LNCaP clone FGC (cell line): ENCODE data around the gene RSRC1.

ENCODE experiments used
- DNase-seq: peaks from one replicate; pipeline ENCODE4 v3.0.0-alpha.2; 2011; ENCODE audit warnings: low read depth
- H3K4me3 ChIP-seq: 2 replicates; pipeline ENCODE4 v1.5.1; 2011; ENCODE audit warnings: mild to moderate bottlenecking, low read depth, low read length, control low read depth
- TF ChIP-seq, protein P1 (sequence below): IDR thresholded peaks from 2 replicates; pipeline ENCODE4 v1.5.1; 2012; ENCODE audit warnings: mild to moderate bottlenecking; ENCODE audit not compliant: control insufficient read depth, insufficient read depth; ENCODE audit errors: extremely low read depth

The RSRC1 gene

DNA sequence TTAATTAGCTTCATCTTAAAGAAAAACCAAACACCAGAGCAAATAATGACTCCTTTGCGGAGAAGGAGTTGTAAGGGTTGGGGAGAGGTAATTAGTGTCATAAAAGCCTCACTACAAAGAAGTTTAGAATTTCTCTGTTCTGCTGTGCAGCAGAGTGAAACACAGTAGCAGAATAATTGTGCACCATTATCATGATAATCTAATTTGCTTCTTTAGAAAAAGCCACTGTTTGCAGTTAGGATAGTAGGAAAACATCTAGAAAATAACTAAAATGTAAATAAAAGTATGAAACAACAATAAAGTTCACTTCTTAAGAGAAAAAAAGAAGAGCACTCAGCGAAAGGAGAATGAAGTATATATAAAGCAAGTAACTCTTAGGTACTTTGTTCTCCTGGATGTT is 9.2 kb upstream of the RSRC1 start:
- DNase-seq = no peak
- H3K4me3 ChIP-seq = no peak overlapping the region
- TF ChIP-seq, protein P1, sequence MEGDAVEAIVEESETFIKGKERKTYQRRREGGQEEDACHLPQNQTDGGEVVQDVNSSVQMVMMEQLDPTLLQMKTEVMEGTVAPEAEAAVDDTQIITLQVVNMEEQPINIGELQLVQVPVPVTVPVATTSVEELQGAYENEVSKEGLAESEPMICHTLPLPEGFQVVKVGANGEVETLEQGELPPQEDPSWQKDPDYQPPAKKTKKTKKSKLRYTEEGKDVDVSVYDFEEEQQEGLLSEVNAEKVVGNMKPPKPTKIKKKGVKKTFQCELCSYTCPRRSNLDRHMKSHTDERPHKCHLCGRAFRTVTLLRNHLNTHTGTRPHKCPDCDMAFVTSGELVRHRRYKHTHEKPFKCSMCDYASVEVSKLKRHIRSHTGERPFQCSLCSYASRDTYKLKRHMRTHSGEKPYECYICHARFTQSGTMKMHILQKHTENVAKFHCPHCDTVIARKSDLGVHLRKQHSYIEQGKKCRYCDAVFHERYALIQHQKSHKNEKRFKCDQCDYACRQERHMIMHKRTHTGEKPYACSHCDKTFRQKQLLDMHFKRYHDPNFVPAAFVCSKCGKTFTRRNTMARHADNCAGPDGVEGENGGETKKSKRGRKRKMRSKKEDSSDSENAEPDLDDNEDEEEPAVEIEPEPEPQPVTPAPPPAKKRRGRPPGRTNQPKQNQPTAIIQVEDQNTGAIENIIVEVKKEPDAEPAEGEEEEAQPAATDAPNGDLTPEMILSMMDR = no peak

DNA sequence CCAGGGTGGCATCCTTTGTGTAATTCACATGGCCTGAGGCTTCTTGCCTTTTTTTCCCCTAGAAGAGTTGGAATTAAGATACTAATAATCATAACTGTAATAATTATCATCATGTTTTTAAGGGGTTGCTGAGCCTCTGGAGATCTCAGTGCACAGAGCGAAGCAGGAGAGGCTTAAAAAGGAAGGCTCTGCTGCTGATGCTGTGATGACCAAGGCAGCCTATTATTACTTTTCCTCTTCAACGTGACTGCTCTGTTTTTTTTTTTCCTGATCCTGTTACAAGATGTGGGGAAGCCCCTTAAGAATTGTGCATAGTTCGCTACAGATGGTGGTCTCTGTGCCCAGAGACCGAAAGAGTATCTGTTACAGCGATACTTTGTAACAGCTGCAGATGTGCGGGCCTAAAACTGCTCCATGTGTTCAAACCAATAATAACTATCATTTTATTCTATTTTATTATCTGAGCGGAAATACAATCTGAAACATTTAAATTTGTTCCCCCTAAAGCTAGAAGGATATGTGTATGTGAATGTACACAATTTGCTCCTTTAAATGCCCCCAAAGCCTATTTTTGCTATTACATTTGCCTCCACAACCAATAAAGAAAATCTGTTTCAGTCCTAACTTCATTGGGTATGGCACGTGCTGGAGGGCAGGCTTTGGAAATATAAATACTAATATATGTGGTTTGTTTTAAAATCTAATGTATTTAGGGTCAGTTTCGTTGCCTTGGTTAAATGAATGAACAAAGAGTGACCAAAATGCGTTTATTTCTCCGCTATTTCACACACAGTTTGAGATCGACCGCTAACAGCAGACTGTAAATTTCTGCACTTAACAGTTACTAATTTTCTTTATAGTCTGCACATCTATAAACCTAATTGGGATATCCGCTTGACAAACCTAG is 8.3 kb upstream of the RSRC1 start:
- DNase-seq = no peak
- TF ChIP-seq, protein P1 = no peak
- H3K4me3 ChIP-seq = no peak overlapping the region

DNA sequence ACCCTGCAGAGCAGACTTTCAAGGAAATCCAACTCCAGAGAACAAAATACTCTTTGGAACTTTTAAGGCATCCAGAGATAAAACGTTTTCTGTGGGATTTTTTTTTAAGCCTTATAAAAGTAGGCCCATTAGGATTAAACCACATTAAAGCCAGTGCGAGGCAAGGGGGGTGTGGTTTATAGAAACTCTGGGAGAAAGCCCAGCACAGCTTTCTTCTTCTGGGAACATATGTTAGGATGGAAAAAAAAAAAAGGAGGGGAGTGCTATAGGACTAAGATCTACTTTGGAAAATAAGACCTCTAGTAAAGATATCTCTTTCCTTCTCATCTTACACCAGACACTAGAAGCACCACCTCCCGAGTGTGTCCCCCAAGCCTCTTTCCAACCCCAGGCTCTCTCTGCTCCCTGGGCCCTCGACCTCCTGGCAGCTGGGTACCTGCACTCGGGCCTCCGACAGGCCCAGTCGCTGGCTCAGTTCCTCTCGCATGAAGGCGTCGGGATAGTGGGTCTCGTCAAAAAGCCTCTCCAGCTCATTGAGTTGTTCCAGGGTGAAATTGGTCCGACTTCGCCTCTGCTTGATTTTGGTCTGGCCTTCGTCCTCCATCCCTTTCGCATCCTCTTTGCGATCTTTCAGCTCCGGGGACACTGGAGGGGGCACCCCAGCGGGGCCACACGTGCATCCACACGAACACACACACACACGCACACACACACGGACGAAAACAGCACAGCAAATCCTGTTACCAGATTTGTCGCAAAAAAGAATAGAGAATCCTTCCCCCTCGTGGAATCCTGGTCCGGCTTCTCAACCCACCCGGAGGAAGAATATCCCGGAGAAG is 7.4 kb upstream of the RSRC1 start:
- H3K4me3 ChIP-seq = no peak overlapping the region
- TF ChIP-seq, protein P1 = no peak
- no peak for DNase-seq

DNA sequence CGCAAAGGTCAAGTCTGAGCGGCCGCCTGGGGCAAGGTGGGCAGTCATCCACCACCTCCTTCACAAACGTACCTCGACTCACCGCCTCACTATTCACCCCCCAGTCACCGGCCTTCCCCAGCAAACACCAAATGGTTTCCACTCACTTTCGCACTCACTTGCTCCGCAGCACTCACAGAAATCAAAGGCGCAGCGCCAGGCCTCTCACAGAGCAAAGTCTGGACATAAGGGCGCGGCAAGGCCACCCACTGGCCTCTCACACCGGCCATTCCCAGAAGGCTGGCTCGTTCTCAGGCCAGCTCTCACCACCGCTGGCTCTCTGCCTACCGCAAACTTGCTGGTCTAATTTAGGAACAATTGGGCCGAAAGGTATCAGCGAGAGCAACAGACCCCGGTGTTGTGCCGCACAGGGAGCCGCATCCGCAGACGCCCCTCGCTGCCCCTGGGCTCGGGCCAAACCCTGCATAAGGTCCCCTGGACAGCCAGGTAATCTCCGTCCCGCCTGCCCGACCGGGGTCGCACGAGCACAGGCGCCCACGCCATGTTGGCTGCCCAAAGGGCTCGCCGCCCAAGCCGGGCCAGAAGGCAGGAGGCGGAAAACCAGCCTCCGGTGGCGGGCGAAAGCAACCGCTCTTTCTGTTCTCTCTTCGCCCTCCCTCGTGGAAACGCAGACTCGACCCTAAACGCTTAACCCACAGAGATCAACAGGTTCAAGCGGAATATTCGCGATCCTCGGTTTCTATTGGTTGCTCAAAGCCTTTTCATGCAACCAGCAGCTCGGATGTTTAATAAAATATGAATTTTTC is 6.6 kb upstream of the RSRC1 start:
- DNase-seq = no peak
- H3K4me3 ChIP-seq = no peak overlapping the region
- TF ChIP-seq, protein P1 = no peak

DNA sequence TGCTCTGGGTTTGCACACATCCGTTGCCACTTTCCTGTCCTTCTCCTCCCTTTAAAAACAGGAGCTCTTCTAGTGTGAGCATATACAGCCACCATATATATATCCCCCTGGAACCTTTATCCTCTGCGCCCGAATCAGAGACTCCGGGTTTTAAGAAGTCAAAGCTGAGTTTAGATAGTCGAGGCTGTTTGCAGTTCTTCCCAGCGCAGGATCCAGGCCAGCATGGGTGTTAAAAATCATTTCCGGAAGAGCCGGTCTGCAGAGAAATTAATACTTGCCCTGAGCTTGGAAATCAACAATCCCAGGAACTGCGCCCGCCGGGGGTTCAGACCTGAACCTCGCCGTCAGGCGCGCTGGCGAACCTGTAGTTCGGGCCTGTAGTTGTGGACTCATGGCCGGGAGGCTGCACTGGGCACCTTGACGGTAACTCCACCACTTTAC is 6.0 kb upstream of the RSRC1 start:
- TF ChIP-seq, protein P1 = no peak
- no peak overlapping the region for H3K4me3 ChIP-seq
- DNase-seq = no peak

DNA sequence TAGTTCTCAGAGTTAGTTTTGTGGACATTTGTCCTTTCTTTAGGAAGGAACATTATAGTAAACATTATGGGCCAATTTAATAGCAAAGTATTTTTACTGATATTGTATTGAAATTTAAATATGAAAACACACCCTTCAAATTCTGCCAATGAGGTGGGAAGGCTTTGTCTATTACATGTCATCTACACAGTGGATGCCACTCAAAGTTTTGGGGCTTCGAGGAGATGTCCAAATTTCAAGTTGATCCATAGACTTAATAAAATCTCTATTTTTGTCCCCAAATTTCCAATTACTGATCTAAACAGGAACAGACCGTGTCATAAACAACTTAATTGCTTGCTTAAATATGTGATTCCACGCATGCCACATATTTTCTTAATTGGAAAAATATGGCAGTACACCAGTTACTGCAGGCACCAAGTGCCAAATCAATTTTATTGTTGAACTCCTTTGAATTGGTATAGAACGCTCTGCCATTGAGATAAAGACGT is 5.4 kb upstream of the RSRC1 start:
- TF ChIP-seq, protein P1 = no peak
- no peak for DNase-seq
- H3K4me3 ChIP-seq = no peak overlapping the region
